Kidney epithelial cell (primary cell): ENCODE data around the gene ZNF124. TPM values are rescaled to one million over a fixed set of nuclear protein-coding genes. Genes with fewer than 3 reads are reported as not detected.
"Not testable (repeated sequence)": the region's sequence is repeated elsewhere in the genome, so short reads cannot be mapped to it uniquely, and the experiment has no call there.

ENCODE experiments used
- DNase-seq: peaks from one replicate; pipeline ENCODE4 v3.0.0-alpha.2; 2010; ENCODE audit warnings: low read depth
- H3K27me3 ChIP-seq: 2 replicates; pipeline ENCODE4 v1.6.0; 2011; ENCODE audit warnings: low read length; ENCODE audit not compliant: control insufficient read depth, insufficient read depth
- H3K36me3 ChIP-seq: 2 replicates; pipeline ENCODE4 v1.5.1; 2011; ENCODE audit warnings: low read length; ENCODE audit not compliant: control insufficient read depth, insufficient read depth
- H3K4me3 ChIP-seq: 2 replicates; pipeline ENCODE4 v1.5.1; 2011; ENCODE audit warnings: low read depth, mild to moderate bottlenecking, control low read depth, low read length
- CTCF ChIP-seq: IDR thresholded peaks from 2 replicates; pipeline ENCODE4 v1.5.1; 2011; ENCODE audit warnings: mild to moderate bottlenecking, moderate library complexity, low read length, control low read depth, inconsistent platforms; ENCODE audit not compliant: insufficient read depth, poor library complexity, severe bottlenecking
- total RNA-seq: library from RNA; depleted of rRNA; stranded (reverse); fragments of >200 nt; gene quantifications from 2 replicates; pipeline ENCODE4 v1.2.3, GENCODE V29; 2015

ZNF124 gene
- total RNA-seq, 1 donor from 2014 or later = 16.8 TPM

GRCh38 chr1:247131236-247131635 lies 40.6 kb downstream of the ZNF124 start:
- no peak for DNase-seq
- no peaks in the 10 kb centered on the region for H3K27me3 ChIP-seq
- TF ChIP-seq CTCF = no peak
- no peaks in the 10 kb centered on the region for H3K36me3 ChIP-seq
- no peak overlapping the region for H3K4me3 ChIP-seq

GRCh38 chr1:247127519-247128282 lies 44.1 kb downstream of the ZNF124 start:
- peak overlapping the region; percentile 27 for H3K4me3 ChIP-seq
- not testable (repeated sequence) for DNase-seq, H3K36me3 ChIP-seq, H3K27me3 ChIP-seq

GRCh38 chr1:247126601-247127000 lies 45.2 kb downstream of the ZNF124 start:
- DNase-seq, H3K27me3 ChIP-seq, H3K36me3 ChIP-seq, H3K4me3 ChIP-seq: not testable (repeated sequence)

GRCh38 chr1:247126166-247126565 lies 45.7 kb downstream of the ZNF124 start:
- H3K4me3 ChIP-seq, DNase-seq, H3K36me3 ChIP-seq, H3K27me3 ChIP-seq: not testable (repeated sequence)

GRCh38 chr1:247121382-247121781 lies 50.4 kb downstream of the ZNF124 start:
- Histone ChIP-seq H3K27me3 (no peaks in the 10 kb centered on the region), H3K36me3 (no peaks in the 10 kb centered on the region), H3K4me3 (no peak overlapping the region)
- TF ChIP-seq CTCF = no peak
- no peak for DNase-seq

- DNase-seq, H3K27me3 ChIP-seq, H3K36me3 ChIP-seq, H3K4me3 ChIP-seq: not testable (repeated sequence)
Measured at GRCh38 chr1:247120408-247120668, 51.5 kb downstream of the ZNF124 start.

- no peaks in the 10 kb centered on the region for H3K36me3 ChIP-seq
- no peak for DNase-seq
- no peaks in the 10 kb centered on the region for H3K27me3 ChIP-seq
- H3K4me3 ChIP-seq = no peak overlapping the region
- TF ChIP-seq CTCF = no peak
Measured at GRCh38 chr1:247119600-247120407, 52.0 kb downstream of the ZNF124 start.

GRCh38 chr1:247118946-247119446 lies 52.8 kb downstream of the ZNF124 start:
- DNase-seq = no peak
- Histone ChIP-seq H3K27me3 (no peaks in the 10 kb centered on the region), H3K4me3 (no peak overlapping the region), H3K36me3 (no peaks in the 10 kb centered on the region)
- TF ChIP-seq CTCF = no peak
